GM21717 (cell line): ENCODE measurements around the gene POC1A.

Source experiments
- ATAC-seq: cut with Tn5 transposase; IDR thresholded peaks from one replicate; pipeline ENCODE4 v1.9.1; 2021; ENCODE audit warnings: mild to moderate bottlenecking, moderate library complexity; ENCODE audit not compliant: unreplicated experiment

POC1A gene

DNA sequence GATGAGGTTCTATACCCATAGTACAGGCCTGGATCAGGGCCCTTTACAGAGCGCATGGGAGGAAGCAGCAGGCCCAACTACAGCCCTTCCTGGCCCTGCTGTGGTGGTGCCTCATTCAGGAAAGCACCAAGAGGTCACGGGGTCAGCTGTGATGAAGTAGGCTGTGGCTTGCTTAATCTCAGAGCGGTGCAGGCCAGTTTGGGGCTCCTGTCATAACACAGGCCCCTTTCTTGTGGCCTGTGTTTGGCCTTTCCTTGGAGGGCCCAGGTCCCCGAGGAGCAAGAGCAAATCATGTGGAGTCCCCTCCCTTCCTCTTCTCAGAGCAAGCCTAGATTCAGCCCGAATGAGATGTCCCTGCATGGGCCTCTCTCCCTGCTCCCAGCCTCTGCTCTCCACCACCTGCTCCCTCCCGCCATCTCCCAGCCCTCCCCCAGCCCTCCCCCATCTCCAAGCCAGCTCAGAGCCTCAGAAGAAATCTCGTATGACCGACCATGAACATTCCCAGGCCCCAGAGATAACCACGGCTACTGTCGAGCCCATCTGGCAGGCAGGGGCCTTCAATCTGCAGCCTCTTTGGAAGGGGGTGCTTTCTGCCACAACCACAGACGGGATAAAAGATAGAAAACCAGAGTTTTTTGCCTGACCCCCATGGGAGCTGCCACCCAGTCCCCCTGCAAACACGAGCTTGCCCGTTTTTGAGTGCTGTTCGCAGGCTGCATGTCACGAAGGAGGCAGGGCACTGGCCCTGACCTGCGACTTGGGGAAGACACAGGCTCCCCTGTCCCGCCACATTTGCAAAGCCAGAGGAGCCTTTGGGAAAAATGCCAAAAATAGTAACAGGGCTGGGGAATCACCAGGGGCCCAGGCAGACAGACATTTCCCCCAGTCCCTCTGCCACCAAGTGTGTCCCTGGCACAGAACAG lies 65.5 kb downstream of the POC1A start:
- ATAC-seq, result no peak

- no peak for ATAC-seq
Observed at GRCh38 chr3:52087731-52088130, 66.5 kb downstream of the POC1A start.

- ATAC-seq, result no peak
Observed at GRCh38 chr3:52086976-52087663, 67.1 kb downstream of the POC1A start.

DNA sequence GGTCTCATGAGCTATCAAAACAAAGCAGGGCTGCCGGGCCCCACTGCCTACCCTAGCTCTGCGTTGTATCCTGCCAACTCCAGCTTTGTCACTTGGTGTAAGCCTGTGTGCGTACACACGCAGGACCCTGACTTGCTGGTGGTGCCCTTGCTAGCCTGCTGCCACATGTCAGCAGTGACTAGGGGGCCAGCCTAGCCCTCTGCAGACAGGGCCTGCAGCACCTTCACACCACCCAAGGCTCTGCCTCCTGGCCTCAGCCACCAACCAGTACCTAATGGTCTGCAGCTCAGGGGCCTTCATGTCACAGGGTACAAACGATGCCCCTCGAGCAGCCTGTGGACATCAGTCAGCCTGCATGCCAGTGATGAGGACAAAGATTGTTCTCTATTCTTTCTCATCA lies 67.8 kb downstream of the POC1A start:
- ATAC-seq, result no peak

- no peak for ATAC-seq
Observed at GRCh38 chr3:52085681-52086282, 68.4 kb downstream of the POC1A start.

GRCh38 chr3:52084954-52085680 lies 69.1 kb downstream of the POC1A start:
- ATAC-seq, result no peak

DNA sequence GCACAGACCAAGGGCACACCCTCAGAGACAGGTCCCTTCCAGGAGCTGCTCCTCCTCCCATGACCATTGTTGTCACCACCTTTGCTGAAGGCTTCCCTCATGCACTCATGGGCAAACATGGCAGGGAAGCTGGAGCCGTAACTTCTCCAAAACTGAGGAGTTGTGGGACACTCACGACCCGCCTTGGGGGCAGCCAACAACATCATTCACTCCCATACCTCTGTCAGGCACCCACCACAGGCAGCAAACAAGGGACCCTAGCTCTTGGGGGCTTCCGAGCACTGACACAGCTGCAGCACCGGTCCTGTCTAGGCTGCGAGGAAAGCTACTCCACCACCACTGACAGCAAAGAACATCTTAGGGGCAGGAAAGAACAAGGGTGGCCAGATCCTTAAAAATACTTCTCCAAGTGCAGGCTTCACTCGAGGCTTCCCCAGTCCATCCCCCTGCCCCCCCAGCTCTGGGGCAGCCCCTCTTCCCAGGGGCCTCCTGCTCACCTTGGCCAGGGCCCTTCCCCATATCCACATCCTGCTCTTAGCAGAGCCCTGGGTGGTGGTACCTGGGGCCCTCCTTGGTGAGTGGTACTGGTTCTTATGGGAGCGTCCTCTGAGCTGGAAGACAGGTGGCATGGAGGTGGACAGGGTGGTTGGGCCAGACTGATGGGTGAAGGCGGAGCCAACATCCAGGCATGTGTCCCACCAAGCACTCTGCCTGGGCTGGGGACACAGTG lies 69.8 kb downstream of the POC1A start:
- ATAC-seq, result no peak

DNA sequence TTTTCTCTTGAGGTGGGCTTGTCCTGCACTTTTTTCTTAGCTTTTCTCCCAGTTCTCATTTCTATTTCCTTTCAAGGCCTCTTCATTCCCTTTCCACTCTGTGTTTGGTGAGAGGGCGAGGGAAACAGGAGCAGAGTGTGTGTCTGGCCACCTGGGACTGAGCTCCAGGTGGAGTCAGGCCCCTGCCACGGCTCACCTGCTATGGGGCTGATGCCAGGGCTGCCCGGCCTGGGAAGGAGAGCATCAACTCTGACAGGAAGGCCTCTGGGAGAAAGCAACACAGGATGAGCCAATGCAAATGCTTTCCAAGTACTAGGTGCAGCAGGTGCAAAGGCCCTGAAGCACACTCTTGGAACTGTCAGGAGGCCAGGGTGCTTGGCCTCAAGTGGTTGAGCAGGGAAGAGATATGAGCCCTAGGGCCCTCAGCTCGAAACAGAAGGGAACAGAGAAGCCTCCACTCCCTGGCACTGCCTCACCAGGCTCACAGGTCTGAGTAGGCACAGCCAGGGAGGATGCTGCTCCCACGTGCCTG lies 70.6 kb downstream of the POC1A start:
- ATAC-seq, result no peak

GRCh38 chr3:52082951-52083350 lies 71.3 kb downstream of the POC1A start:
- no peak for ATAC-seq

GRCh38 chr3:52080830-52081719 lies 73.1 kb downstream of the POC1A start:
- ATAC-seq, result no peak

DNA sequence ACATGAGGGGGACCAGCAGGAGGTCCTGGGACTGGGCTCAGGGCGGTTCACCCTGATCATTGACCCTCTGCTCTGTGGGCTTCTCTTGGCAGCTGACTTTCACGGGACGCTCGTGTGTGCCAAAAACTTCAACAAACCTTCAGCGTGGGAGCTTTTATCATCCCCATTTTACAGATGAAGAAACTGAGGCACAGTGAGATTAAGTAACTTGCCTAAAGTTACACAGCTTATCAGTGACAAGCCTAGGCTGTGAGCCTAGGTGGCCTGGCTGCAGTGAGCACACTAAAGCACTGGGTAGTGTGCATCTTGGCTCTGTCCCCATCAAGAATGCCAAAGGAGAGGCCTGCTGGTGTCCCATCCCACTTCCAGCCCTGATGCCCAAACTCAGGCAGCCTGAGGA lies 74.3 kb downstream of the POC1A start:
- no peak for ATAC-seq

DNA sequence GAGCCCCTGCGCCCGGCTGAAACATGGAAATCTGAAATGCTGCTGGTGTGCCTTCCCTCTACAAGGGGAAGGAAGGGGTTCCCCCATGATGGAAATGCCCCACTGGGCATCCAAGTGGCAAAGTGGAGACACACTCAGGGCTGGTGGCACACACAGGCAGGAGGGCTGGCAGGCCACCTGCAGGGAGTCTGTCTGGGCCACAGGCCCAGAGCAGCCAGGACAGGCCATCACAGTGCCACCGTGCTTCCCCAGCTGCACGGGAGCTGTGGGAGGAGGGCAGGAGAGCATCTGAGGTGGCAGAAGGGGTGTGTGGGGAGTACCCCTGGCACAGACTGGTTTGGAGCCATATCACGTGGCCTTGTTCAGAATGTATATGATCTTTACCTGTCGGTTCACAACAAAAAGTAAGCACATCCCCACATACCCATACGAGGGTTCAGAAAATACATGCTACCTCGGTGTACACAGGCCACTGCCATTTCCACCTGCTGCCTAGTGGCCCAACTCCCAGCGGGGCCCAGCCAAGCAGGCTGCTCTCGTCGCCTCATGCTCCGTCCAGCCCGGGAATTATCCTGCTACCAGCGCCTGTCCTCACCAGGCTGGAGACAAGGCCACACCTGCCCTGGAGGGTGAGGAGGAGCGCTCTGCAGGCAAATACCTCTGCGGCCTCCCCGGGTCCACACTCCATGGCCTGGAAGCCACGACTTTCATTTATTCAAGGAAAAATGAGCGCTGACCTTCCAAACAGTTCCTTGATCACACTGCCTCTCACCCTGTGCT lies 75.3 kb downstream of the POC1A start:
- ATAC-seq, result no peak

GRCh38 chr3:52077925-52078324 lies 76.3 kb downstream of the POC1A start:
- ATAC-seq, result no peak

DNA sequence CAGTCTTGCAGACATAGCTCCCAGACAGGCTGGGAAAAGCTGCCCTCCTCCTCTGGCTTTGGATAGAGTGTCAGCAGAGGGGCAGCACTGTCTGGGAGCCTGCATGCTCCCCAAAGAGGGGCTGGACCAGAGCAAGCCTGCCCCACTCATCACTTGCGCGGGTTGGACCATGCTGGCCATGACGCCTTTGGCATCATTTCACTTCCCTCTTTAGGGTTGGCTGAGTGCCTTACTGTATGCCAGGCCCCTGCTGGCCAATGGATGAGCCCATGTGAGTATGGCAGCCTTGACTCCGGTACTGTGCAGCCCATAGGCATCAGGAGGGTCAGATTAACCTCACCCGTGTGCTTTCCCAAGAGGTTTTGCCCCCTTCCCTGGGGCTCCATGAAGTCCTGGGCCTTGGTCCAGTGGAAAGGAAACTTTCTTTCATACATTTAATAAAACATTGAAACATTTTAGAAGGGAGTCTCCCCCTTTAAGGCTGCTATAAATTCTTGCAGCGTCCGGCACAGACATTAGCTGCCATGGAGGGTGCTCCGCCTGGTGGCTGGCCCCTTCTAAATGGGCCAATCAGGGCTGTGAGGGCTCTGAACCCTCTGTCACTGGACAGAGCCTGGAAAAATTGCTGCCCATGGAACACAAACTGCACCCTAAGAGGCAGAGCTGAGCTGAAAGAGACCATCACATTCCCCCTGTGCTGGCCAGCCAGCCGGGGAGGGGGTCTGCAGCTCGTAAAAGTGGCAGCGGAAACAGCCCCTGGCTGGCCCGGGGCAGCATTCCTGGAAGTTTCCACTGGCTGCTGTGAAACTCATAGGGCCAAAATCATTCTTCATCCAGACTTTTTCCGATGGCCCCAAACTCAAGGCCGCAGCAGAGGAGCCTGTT lies 77.1 kb downstream of the POC1A start:
- no peak for ATAC-seq

- no peak for ATAC-seq
Observed at GRCh38 chr3:52073490-52073889, 80.7 kb downstream of the POC1A start.

GRCh38 chr3:52072471-52072870 lies 81.8 kb downstream of the POC1A start:
- no peak for ATAC-seq

DNA sequence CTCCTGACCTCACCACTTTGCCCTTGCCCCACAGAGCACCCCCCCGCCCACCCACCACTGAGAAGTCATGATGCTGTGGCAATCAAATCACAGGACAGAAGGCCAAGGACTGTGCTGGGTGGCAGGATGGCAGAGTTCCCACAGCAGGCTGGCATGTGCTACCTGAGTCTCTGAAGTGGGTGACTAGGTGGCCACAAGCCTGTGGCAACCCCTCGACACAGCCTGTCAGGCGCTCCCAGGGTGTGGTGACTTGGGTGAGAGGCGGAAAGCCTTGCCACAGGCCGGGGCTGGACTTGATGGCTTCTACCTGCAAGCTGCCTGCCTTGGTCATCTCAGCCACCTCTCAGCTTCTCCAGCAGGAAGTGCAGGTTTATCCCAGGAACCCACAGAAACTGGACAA lies 82.2 kb downstream of the POC1A start:
- ATAC-seq, result no peak
